ENCODE results near the gene PAIP2B. TPM values are rescaled to one million over a fixed set of nuclear protein-coding genes. Genes with fewer than 3 reads are reported as not detected.
"Not testable (repeated sequence)": the region's sequence is repeated elsewhere in the genome, so short reads cannot be mapped to it uniquely, and the experiment has no call there.

PAIP2B gene, protein sequence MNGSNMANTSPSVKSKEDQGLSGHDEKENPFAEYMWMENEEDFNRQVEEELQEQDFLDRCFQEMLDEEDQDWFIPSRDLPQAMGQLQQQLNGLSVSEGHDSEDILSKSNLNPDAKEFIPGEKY
- total RNA-seq (2014; rRNA removed) = 0.06 and 0.17 TPM in 2 replicates
- polyA plus RNA-seq (2012) = 0.15 TPM

DNA sequence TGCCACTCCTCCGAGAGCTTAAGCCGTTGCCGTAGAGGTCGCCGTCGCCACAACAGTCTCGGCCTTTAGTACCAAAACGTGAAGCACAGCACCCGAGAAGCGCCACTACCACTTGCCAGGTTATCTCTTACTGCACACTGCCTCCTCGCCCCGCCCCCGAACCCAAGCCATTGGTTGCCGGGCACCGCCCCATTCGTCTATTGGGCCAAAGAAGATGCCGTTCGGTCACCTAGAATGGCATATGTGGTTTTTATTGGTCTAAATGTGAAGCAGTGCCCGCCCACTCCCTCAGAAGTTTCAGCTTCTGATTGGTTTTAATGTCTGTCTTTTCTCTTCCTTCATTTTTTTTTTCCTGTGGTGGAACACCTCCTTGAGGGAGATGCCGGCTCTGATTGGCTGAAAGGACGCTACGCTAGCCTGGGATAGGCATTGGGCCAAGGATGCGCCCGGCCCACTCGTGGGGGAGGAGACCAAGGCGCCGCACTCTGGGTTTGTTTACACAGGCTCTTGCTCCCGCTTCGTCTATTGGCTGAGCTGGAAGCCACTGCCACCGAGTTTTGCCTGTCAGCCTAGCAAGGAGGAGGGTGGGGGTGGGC, at the start of gene PAIP2B:
TSS of gene PAIP2B (minus strand) at position 139 of the 596 bp plus-strand sequence. CDS start 24,514 bp downstream, outside the sequence.
- peak; percentile 99 for DNase-seq (ENCODE audit: low read depth)

DNA sequence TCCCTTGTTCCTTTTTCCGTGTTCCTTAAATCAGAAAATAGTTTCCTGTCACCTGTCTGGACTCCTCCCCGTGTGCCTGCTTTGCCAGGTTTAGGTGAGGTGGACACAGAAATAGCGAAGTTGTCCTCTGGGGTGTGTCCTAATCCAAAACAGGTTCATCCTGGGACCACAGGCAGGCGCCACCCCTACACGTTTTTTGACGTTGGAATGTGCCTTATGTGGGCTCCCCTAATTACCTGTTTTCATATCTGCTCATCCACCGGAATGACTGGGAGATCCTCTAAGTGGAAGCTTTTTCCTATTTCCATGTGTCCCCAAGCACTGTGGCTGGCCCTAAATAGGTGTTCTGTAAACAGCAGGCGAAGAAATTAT, 49.0 kb upstream of the PAIP2B start:
- no peak for DNase-seq (ENCODE audit: low read depth)

DNA sequence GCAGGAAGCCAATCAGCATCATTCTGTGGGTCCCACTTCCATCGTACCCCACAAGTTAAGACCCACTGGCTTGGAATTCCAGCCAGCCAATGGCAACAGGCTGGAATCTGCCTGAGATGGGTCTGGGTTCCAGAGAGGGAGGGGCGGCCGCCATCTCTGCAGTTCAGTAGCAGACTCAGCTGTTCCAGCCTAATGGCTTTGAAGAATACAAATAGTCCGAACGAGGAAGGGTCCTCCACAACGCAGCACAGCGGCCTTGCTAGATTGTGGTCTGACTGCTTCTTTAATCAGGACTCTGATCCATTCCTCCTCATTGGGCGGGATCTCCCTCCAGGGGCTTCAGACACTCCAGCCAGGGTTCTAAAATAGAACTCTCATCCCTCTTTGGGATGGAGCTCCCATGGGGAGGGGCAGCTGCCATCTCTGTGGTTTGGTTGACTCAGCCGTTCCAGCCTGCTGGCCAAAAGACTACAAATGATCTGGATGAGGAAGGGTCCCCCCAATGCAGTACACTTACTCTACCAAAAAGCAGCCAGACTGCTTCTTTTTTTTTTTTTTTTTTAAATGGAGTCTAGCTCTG, 42.7 kb upstream of the PAIP2B start:
- peak; percentile 30 for DNase-seq (ENCODE audit: low read depth)

DNA sequence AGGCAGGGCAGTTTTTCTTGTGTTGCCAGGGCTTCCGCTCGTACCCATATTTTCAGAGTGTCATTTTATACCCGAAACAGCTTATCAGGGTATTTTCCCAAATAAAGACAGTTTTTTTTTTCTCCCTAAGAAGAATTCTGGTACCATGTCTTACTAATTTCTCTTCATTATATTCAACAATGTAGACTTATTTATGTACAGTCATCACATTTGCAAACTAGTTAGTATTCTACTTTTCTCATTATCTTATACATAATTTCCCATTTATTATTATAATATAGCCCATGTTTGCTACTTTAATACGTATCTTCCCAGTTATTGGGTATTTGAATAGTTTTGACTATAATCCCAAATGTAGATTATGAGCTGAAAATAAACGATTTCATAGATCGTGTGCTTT, 36.5 kb upstream of the PAIP2B start:
- no peak for DNase-seq (ENCODE audit: low read depth)

DNA sequence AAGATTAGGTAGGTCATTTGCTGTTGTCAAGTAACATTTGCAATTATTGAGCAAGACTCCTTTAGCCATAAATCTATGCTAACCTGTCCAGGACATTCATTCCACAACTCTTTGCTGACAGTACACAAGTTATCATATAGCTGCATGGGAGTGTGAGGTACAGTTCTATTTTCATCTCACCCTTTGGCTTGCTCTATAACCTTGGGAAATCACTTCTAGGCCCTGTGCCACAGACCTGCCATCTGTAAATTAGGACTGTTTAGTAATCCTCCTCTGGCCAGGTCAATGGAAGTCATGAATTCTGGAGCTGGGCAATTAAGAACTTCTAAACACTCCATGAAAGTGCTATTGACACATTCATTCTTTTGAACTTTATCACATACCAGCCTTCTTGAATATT, 34.6 kb upstream of the PAIP2B start:
- no peak for DNase-seq (ENCODE audit: low read depth)

DNA sequence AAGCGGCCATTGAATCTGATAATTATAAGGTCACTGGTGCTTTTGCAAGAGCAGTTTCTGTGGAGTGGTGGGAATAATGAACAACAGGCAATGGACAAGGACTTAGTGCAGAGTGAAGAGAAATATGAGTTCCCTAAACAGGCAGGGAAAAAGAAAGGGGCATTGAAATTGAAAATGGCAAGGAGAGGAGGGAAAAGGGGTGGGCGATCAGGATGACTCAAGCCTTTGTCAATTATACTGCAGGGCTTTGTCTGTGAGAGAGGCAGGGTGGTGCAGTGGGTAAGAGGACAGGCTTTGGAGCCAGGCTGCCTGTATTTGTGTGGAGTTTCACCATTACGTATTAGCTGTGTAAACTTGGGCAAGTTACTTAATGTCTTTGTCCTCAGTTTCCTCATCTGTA, 29.5 kb upstream of the PAIP2B start:
- no peak for DNase-seq (ENCODE audit: low read depth)

DNA sequence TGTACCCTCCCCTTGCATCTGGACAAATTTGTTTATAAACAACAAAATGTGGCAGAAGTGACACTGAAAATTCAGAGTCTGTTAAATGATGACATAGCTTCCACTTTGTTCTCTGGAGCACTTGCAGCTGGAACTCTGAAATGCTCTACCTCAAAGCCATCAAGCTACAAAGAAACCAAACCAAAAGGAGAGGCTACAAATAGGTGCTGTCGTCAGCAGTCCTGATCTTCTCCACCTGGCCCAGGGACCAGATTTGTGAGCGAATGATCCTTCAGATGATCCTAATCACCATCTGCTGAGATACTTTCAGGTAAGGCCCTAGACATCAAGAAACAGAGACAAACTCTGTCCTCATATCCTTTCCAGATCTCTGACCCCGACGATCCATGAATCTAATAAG, 27.9 kb upstream of the PAIP2B start:
- DNase-seq (ENCODE audit: low read depth) = no peak

DNA sequence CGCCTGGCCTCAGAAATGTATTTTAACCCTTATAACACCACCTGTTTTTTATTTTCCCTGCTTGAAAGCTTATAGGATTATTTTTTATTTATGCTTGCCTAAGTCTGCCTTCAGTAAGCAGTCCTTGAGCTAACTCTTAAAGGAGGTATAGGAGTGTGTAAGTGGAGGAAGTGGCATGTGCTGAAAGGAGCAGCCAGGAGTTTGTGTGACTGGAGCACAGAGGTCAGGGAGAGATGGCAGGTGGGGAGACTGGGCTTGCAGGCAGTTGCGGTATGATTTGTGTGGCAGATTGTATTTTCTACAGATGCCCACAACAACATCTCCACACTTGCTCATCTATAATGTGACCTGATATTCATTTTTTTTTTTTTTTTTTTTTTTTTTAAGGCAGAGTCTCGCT, 27.2 kb upstream of the PAIP2B start:
- no peak for DNase-seq (ENCODE audit: low read depth)

DNA sequence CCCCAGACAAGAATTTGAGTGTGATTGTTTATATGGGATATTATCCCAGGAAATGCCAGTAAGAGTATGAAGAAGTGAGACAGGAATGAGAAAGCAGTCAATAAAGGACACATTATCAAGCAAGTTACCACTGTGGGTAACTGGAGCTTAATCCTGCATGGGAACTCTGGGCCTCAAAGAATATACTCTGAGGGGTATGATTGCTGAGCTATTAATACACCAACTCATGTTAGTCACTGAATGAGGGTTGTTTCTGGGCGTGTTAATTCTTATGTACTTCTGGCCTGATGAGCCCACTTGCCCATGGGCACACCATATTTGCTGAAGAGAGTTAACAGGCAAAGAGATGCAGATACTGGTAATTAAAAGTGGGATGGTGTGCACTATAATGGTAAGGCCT, 26.6 kb upstream of the PAIP2B start:
- DNase-seq (ENCODE audit: low read depth) = no peak

DNA sequence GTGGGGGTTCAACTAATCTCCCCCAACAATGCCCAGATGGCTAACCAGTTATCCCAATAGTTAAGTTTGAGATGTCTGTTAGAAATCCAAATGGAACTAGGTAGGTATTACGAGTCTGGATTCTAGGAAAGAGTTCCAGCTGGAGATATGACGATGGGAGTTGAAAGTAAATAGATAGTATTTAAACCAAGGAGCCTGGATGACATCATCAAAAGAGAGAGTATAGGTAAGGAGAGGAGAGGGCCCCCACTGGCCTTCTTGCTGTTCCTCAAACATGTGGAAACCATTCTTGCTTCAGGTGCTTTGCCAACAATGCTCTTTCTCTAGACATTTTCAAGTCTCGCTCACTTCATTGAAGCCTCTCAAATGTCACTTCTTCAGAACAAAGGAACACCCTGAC, 26.0 kb upstream of the PAIP2B start:
- DNase-seq (ENCODE audit: low read depth) = no peak

DNA sequence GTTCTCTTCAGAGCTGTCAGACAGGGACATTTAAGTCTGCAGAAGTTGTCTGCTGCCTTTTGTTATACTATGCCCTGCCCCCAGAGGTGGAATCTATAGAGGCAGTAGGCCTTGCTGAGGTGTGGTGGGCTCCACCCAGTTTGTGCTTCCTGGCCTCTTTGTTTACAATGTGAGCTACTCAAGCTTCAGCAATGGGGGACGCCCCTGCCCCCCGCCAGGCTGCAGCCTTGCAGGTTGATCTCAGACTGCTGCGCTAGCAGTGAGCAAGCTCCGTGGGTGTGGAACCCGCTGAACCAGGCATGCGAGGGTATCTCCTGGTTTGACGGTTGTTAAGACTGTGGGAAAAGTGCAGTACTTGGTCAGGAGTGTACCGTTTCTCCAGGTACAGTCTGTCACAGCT, 24.0 kb upstream of the PAIP2B start:
- DNase-seq (ENCODE audit: low read depth) = no peak

DNA sequence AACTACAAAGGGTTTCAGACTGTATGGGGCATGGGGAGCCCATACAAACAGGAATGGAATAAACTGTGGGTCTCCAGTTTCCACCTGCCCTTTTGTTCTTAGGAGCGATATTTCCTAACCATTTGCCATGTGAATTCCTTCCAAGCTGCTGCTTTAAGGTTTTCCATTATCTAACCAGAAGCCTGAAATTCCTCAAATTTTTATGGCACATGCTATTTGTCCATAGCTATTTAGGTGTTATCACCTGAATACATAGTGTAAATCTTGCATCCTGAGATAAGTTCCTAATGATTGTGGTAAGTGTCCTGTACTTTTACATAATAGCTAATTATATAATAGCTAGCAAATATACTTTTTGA, 17.4 kb upstream of the PAIP2B start:
- DNase-seq (ENCODE audit: low read depth) = no peak

DNA sequence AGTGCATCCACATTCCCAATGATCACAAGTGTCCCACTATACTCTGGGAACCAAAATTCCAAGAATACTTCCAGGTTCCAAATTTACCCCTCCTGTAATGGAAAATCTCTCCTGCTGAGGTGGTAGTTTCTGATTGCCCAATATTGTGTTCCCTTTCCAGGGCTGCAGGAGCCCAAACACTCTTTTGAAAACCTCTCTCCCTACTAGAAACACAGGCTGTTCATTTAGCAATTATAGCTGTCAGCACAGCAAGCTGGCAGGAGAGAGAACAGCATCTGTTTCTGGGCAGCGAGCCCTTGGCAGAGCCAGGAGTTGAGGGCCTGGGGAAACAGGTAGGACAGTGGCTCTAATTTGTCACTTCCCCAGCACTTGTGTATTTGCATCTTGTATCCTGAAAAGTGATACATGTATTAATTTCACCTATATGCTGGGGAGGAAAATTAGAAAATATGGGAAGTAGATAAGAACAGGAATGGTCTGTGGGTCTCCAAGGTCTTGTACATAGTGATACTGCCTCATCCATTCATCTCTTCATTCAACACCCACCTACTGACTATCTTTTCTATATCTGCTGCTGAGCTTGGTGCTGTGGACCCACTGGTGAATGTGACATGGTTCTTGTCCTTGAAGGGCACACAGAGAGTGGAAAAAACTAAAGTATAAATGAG, 16.9 kb upstream of the PAIP2B start:
- DNase-seq (ENCODE audit: low read depth) = no peak

DNA sequence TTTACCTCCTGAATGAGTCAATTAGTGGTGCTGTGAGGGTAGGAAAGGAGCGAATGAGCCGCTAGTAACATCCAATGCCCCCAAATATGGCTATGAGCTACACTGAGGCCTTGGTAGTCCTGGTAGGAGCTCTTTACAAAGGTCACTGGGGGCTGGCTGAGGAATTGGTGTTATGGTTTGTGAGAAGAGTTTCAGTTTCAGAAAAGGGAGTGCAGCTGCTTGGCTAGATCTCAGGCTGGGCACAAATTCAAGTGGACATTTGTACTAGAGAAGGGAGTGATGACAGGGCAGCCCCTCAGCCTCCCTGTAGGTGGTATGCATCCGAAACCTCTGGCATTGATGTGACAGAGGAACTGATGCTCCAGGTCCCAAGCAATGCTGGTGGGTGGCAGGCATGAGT, 13.9 kb upstream of the PAIP2B start:
- DNase-seq (ENCODE audit: low read depth) = peak; percentile 16

DNA sequence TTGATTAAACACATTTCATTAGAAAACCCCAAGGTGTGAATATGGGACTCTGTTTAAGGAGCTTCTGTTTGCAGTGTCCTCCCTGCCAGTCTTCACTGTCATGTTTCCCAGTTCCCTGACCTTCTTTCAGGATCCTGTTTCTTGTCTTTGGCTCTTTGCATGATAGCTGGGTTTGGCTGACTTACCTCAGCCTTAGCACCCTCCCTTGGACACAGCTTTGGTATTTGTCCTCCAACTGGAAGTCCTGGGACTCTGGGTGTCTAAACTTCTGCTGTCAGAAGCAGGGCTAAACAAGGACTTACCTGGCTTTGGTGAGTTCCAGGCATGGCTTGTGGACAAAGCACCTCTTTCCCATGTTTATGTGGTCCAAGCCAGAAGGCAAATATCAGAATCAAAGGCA, 11.2 kb upstream of the PAIP2B start:
- DNase-seq (ENCODE audit: low read depth) = no peak

DNA sequence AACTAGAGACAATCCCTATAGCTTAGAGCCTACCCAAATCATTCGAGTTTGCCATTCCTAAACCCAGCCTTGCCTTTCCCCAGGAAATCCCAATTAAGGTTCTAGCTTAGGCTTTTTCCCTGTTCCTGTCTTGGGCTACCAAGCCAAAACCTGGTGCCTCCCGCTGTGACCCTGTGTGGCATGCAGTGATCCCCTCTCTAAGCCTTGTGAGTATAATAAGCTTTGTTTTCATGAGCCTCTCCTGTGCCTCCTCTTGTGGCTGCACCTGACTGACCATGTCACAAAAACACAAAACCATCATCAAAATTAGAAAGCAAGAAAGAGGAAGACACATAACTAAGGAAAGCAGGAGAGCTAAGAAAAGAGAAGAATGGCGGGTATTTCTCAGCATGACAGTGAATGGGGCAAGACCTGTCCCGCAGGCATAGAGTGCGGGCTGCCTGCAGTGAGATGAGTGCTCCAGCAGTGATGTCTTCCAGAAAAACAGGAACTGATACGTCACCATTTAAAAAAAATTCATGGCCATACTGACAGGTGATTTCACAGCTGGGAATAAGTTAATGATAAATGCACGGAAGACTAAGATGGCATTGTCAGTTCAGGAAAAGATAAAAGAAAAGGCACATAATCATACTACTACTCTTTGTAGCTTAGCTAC, 9.2 kb upstream of the PAIP2B start:
- no peak for DNase-seq (ENCODE audit: low read depth)

DNA sequence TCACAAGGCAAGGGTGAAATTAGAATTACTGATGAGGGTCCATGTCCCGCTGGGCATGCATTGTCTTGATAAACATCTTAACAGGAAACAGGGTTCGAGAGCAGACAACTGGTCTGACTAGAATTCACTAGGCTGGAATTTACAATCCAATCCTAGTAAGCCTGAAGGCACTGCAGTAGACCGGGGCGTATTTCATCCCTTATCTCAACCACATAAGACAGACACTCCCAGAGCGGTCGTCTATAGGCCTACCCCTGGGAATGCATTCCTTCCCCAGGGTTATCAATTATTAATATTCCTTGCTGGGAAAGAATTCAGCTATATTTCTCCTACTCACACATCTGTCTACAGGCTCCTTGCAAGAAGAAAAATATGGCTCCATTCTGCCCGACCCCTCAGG, 6.2 kb upstream of the PAIP2B start:
- DNase-seq (ENCODE audit: low read depth) = not testable (repeated sequence)

DNA sequence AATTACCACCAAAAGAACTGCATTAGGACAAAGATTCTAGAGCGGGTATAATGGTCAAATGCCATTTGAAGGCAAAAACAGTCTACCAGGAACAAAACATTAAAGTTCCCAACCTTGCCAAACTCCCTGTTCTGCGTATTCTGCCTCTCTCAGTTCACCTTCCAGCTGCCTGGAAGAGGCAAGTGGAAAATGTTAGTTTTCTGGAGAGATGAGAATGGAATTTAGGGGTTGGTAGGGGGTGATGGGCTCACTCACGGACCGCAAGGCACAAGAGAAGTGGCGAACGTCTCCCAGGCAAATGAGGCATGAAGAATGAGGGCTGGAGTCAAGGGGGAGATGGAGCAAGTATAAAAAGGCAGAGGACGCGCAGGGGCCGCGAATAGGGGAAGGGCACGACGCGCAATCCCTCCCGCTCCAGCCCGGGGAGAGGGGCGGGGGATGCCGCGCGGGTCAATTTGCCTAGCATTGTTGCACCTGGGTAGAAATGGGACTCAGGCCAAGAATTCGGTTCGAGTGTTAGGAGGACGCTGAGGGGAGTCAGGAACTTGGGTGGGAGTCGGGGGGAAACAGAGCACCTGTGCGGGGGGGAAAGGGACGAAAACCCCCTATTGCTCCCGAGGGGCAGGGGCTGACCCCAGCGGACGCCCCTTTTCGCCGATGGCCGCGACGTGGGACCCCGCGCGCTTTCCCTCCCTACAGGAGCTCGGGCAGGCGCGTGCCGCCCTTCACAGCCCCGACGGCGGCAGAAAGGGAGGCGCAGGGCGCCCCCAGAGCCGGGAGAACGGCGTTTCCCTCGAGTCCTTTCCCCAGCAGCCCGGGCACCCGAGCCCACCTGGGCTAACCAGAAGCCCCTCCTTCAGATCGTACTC, 573 bp downstream of the PAIP2B start:
- no peak for DNase-seq (ENCODE audit: low read depth)

DNA sequence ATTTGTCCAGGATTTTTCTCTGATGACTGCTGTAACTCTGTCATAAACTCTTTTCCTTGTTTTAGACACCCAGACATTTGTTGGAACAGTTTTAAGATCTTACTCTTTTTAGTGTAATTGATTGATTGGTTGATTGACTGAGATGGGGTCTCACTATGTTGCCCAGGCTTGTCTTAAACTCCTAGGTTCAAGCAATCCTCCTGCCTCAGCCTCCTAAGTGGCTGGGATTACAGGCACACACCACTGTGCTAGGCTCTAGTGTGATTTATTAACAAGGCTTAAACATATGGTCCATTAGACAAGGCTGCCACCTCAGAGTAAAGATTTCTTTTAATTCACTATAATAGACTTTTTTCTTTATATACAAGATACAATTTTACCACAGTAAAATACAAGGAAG, 2.0 kb downstream of the PAIP2B start:
- DNase-seq (ENCODE audit: low read depth) = no peak

DNA sequence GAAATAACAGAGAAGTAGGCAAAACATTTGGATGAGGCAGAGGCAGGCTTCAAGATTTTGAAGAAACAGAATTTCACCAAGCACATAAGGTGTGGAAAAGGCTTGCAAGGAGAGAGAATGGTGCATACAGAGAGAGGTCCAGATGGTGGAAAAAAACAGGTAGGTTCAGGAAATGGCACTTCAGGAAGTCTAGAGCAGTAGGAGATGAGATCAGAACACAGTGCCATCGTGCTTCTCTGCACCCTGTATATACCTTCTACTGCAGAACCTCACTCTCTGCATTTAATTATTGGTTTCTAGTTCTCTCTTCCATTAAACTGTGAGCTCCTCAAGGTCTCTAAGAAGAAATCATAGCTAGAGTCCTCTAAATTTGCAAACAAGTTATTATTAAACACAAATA, 2.4 kb downstream of the PAIP2B start:
- no peak for DNase-seq (ENCODE audit: low read depth)

DNA sequence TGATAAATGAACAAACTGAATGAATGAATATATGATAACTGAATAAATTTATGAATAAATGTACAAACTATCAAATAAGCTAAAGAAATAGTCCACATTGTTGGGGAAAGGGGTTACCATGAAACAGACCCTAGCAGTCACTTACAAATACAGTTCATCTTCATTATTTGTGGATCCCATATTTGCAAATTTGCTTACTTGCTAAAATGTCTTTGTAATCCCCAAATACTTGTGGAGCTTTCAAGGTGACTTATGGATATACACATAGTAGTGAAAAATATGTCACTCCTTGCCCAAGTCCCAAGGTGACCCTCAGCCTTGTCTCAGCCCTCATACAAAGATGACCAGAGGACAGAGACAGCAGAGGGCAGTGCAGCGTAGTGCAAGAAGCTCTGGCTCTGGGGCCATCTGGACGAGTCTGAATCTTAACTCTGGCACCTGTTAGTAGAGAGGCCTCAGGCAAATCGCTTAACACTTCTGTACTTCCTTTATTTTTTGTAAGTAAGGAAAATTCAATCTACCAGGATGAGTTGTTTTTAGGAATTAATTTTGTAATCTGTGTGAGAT, 3.1 kb downstream of the PAIP2B start:
- DNase-seq (ENCODE audit: low read depth) = peak; percentile 59

Measured in LHCN-M2 (cell line).